ENCODE measurements around the gene PLPPR2. TPM values are rescaled to one million over a fixed set of nuclear protein-coding genes. Genes with fewer than 3 reads are reported as not detected.

Gene PLPPR2
- total RNA-seq, 2 donors from 2014 or later, result 26.2 to 30.5 TPM

DNA sequence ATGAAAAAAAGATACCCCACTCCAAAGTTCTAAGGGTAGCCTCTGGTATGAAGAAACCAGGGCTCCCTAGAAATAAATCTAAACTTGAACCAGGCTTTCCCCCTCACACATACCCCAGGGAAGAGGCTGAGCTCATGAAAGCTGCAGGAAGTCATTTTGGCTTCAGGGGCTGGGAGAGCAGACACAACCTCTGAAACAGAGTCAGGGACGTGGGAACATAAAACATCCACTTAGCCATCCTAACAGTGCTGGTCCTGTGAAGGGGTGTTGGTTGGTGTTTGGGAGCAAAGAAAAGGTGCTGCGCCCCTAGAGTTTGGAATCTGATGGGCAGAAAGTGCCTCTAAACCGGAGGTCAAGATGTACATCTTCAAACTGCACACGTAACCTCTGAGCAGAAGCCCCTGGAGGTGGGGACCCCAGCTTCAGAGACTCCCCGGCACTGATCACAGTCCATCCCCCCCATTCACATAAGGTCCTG, 31.6 kb upstream of the PLPPR2 start:
- Histone ChIP-seq H3K27ac (peak overlapping the region; percentile 67 to 75), H3K4me1 (peaks cover 0 to 20% of the 10 kb centered on the region in 2 donors), H3K27me3 (no peaks in the 10 kb centered on the region), H3K4me3 (no peak overlapping the region), H3K9me3 (no peaks in the 10 kb centered on the region), H3K36me3 (peaks cover 27% of the 10 kb centered on the region)
- TF ChIP-seq, protein P1, sequence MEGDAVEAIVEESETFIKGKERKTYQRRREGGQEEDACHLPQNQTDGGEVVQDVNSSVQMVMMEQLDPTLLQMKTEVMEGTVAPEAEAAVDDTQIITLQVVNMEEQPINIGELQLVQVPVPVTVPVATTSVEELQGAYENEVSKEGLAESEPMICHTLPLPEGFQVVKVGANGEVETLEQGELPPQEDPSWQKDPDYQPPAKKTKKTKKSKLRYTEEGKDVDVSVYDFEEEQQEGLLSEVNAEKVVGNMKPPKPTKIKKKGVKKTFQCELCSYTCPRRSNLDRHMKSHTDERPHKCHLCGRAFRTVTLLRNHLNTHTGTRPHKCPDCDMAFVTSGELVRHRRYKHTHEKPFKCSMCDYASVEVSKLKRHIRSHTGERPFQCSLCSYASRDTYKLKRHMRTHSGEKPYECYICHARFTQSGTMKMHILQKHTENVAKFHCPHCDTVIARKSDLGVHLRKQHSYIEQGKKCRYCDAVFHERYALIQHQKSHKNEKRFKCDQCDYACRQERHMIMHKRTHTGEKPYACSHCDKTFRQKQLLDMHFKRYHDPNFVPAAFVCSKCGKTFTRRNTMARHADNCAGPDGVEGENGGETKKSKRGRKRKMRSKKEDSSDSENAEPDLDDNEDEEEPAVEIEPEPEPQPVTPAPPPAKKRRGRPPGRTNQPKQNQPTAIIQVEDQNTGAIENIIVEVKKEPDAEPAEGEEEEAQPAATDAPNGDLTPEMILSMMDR (IDR thresholded peaks at IDR 0.05), result no peak
- no peak for DNase-seq (ENCODE audit: low spot score)

DNA sequence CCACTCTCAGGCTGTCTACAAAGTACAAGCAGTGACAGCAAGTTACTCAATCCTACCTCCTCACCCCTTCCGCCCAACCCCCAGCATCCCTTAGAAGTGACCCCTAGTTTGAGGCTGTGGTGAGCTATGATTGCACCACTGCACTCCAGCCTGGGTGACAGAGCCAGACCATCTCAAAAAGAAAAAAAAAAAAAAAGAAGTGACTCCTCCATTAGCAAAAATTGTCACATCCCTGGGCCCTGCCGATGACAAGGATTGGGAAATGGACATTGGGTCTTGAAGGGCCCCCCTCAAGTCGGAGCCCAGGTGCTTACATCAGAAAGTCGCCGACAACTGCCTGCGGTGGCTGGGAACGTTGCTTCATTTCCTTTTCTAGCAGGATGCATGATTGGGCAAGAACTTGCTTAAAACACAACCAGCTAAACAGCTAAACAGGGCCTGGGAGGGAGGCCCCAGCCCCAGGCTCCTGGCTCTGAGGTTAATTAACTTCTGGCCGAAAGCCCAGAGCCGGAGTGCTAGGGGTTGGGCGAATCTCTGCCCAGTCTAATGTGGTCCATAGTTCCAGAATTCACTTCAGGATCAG, 31.1 kb upstream of the PLPPR2 start:
- H3K9me3 ChIP-seq, result no peaks in the 10 kb centered on the region
- peaks cover 0 to 20% of the 10 kb centered on the region in 2 donors for H3K4me1 ChIP-seq
- no peak overlapping the region for H3K4me3 ChIP-seq
- no peaks in the 10 kb centered on the region for H3K27me3 ChIP-seq
- peak overlapping the region; percentile 67 to 75 for H3K27ac ChIP-seq
- peaks cover 27% of the 10 kb centered on the region for H3K36me3 ChIP-seq
- TF ChIP-seq, protein P1 (IDR thresholded peaks at IDR 0.05), result no peak
- DNase-seq (ENCODE audit: low spot score), result peak; percentile 94

DNA sequence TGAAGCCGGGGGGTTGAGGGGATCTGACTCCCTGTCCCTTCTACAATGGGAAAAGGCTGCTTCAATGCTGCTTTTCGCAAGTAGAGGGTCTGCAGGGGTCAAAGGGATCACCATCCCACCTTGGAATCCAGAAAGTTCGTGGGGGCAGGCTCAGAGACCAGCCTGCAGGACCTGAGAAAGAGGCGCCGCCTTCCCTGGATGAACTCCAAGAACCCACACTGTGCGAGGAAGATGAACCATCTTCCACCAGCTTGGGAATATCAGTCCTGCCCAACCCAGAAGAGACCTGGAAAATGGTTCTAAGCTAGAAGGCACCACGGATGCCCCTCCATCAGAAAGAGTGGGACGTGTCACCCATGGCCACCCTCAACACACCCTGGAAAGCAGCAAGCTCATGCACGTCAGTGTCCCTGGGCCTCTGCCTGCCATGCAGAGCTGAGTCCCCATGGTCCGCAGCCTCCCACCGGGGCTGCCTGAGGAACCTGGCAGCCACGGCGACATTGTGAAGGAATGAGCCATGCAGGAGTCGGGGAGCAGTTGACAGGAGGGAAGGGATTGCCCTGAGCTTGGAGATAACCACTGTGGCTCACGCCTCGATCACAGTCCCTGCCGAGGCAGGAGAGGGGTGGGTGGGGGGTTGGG, 30.4 kb upstream of the PLPPR2 start:
- no peak for DNase-seq (ENCODE audit: low spot score)
- Histone ChIP-seq H3K4me1 (peaks cover 0 to 20% of the 10 kb centered on the region in 2 donors), H3K27ac (peak overlapping the region; percentile 67 to 75)

DNA sequence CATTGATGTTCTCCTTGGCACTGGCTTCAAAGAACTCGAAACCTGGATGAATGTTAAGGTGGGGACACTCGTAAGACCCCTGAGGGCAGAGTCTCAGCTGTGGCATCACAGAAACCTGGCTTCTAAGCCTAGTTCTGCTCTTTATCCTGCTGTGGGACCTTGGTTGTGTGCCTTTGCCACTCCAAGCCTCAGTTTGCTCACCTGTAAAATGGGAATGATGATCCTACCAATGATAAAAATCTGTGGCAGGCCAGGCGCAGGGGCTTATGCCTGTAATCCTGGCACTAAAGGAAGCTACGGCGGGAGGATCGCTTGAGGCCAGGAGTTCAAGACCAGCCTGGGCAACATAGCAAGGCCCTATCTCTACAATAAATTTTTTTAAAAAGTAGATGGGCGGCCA, 29.7 kb upstream of the PLPPR2 start:
- Histone ChIP-seq H3K4me3 (no peak overlapping the region), H3K36me3 (peaks cover 36% of the 10 kb centered on the region), H3K4me1 (peaks cover 0 to 20% of the 10 kb centered on the region in 2 donors), H3K27me3 (no peaks in the 10 kb centered on the region), H3K9me3 (no peaks in the 10 kb centered on the region), H3K27ac (no peak overlapping the region)
- TF ChIP-seq, protein P1 (IDR thresholded peaks at IDR 0.05), result no peak
- DNase-seq (ENCODE audit: low spot score), result no peak

More for the DNA sequence above, 30.4 kb upstream of the PLPPR2 start:
- TF ChIP-seq, protein P1 (IDR thresholded peaks at IDR 0.05), result no peak
- no peaks in the 10 kb centered on the region for H3K27me3 ChIP-seq
- peaks cover 31% of the 10 kb centered on the region for H3K36me3 ChIP-seq
- no peaks in the 10 kb centered on the region for H3K9me3 ChIP-seq
- no peak overlapping the region for H3K4me3 ChIP-seq

DNA sequence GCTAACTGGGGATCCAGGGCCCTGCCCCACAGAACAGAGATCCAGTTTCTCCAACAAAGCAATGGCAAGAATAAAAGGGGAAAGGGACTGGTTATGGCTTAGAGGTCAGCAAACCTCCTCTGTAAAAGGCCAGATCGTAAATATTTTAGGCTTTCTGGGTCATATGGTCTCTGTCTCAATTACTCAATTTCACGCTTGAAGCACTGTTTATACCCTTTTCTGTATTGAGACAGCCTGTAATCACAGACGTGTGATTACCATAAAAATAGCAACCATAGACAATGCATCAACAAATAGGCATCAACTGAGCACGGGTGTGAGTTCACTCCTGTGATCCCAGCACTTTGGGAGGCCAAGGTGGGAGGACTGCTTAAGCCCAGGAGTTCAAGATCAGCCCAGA, 25.1 kb upstream of the PLPPR2 start:
- Histone ChIP-seq H3K27me3 (no peaks in the 10 kb centered on the region), H3K4me1 (no peaks in the 10 kb centered on the region), H3K36me3 (peaks cover 62% of the 10 kb centered on the region), H3K27ac (no peak overlapping the region), H3K4me3 (no peak overlapping the region), H3K9me3 (no peaks in the 10 kb centered on the region)
- no peak for DNase-seq (ENCODE audit: low spot score)
- TF ChIP-seq, protein P1 (IDR thresholded peaks at IDR 0.05), result no peak
